ENCODE data around the gene KIAA0753.

KIAA0753 gene

GRCh38 chr17:6674586-6674985, 34.1 kb upstream of the KIAA0753 start:
- no peak overlapping the region for H3K4me2 ChIP-seq (ENCODE audit: low read length)
- H3K4me1 ChIP-seq (ENCODE audit: control insufficient read depth, low read length): no peaks in the 10 kb centered on the region
- no peaks in the 10 kb centered on the region for H3F3A ChIP-seq (ENCODE audit: control insufficient read depth, insufficient read depth)
- no peak for TF ChIP-seq CTCF (IDR thresholded peaks at IDR 0.05; ENCODE audit: low read depth, low read length, poor library complexity, severe bottlenecking)
- TF ChIP-seq EZH2phosphoT487 (IDR thresholded peaks at IDR 0.05; ENCODE audit: borderline replicate concordance, low read length): no peak
- H3K27me3 ChIP-seq (ENCODE audit: control insufficient read depth, low read length): peaks cover 17% of the 10 kb centered on the region
- no peak overlapping the region for H3K4me3 ChIP-seq (ENCODE audit: low read length)
- H3K9me3 ChIP-seq (ENCODE audit: control insufficient read depth, insufficient read depth, low read length): no peaks in the 10 kb centered on the region
- H3K27ac ChIP-seq (ENCODE audit: low read depth, low read length): no peak overlapping the region
- no peaks in the 10 kb centered on the region for H3K9me2 ChIP-seq (replicated peaks; ENCODE audit: control insufficient read depth, low read length)
- no peaks in the 10 kb centered on the region for H3K79me2 ChIP-seq (ENCODE audit: control insufficient read depth, low read length)
- peaks cover 3% of the 10 kb centered on the region; the same call in 1 of the 2 replicates for H4K20me1 ChIP-seq (ENCODE audit: control insufficient read depth, insufficient read depth, low read depth, low read length)
- H3K36me3 ChIP-seq (ENCODE audit: control insufficient read depth, low read length): no peaks in the 10 kb centered on the region

GRCh38 chr17:6671431-6671830, 30.9 kb upstream of the KIAA0753 start:
- Histone ChIP-seq H3K36me3 (ENCODE audit: control insufficient read depth, low read length) (no peaks in the 10 kb centered on the region), H3K9me3 (ENCODE audit: control insufficient read depth, insufficient read depth, low read length) (no peaks in the 10 kb centered on the region), H3F3A (ENCODE audit: control insufficient read depth, insufficient read depth) (no peaks in the 10 kb centered on the region), H3K27me3 (ENCODE audit: control insufficient read depth, low read length) (no peaks in the 10 kb centered on the region), H3K4me1 (ENCODE audit: control insufficient read depth, low read length) (no peaks in the 10 kb centered on the region), H3K27ac (ENCODE audit: low read depth, low read length) (no peak overlapping the region), H3K4me3 (ENCODE audit: low read length) (no peak overlapping the region), H3K79me2 (ENCODE audit: control insufficient read depth, low read length) (no peaks in the 10 kb centered on the region), H4K20me1 (ENCODE audit: control insufficient read depth, insufficient read depth, low read depth, low read length) (peaks cover 3% of the 10 kb centered on the region; the same call in 1 of the 2 replicates), H3K4me2 (ENCODE audit: low read length) (no peak overlapping the region), H3K9me2 (replicated peaks; ENCODE audit: control insufficient read depth, low read length) (no peaks in the 10 kb centered on the region)
- TF ChIP-seq EZH2phosphoT487 (IDR thresholded peaks at IDR 0.05; ENCODE audit: borderline replicate concordance, low read length) (no peak), CTCF (IDR thresholded peaks at IDR 0.05; ENCODE audit: low read depth, low read length, poor library complexity, severe bottlenecking) (no peak)

GRCh38 chr17:6670999-6671398, 30.5 kb upstream of the KIAA0753 start:
- Histone ChIP-seq H3K27ac (ENCODE audit: low read depth, low read length) (no peak overlapping the region), H3K9me3 (ENCODE audit: control insufficient read depth, insufficient read depth, low read length) (no peaks in the 10 kb centered on the region), H3K4me3 (ENCODE audit: low read length) (no peak overlapping the region), H3K4me1 (ENCODE audit: control insufficient read depth, low read length) (no peaks in the 10 kb centered on the region), H3K9me2 (replicated peaks; ENCODE audit: control insufficient read depth, low read length) (no peaks in the 10 kb centered on the region), H3K36me3 (ENCODE audit: control insufficient read depth, low read length) (no peaks in the 10 kb centered on the region), H3K4me2 (ENCODE audit: low read length) (no peak overlapping the region), H3K27me3 (ENCODE audit: control insufficient read depth, low read length) (no peaks in the 10 kb centered on the region), H3F3A (ENCODE audit: control insufficient read depth, insufficient read depth) (no peaks in the 10 kb centered on the region), H3K79me2 (ENCODE audit: control insufficient read depth, low read length) (no peaks in the 10 kb centered on the region), H4K20me1 (ENCODE audit: control insufficient read depth, insufficient read depth, low read depth, low read length) (peaks cover 3% of the 10 kb centered on the region; the same call in 1 of the 2 replicates)
- no peak for TF ChIP-seq EZH2phosphoT487 (IDR thresholded peaks at IDR 0.05; ENCODE audit: borderline replicate concordance, low read length)
- no peak for TF ChIP-seq CTCF (IDR thresholded peaks at IDR 0.05; ENCODE audit: low read depth, low read length, poor library complexity, severe bottlenecking)
